GM19099 (cell line): ENCODE results near the gene CTNNBL1.

Experiments used
- POLR2A ChIP-seq: IDR thresholded peaks from 3 replicates; pipeline ENCODE4 v1.6.1; 2011; ENCODE audit warnings: low read depth; ENCODE audit not compliant: insufficient read length; ENCODE audit errors: extremely low read depth

Gene CTNNBL1

DNA sequence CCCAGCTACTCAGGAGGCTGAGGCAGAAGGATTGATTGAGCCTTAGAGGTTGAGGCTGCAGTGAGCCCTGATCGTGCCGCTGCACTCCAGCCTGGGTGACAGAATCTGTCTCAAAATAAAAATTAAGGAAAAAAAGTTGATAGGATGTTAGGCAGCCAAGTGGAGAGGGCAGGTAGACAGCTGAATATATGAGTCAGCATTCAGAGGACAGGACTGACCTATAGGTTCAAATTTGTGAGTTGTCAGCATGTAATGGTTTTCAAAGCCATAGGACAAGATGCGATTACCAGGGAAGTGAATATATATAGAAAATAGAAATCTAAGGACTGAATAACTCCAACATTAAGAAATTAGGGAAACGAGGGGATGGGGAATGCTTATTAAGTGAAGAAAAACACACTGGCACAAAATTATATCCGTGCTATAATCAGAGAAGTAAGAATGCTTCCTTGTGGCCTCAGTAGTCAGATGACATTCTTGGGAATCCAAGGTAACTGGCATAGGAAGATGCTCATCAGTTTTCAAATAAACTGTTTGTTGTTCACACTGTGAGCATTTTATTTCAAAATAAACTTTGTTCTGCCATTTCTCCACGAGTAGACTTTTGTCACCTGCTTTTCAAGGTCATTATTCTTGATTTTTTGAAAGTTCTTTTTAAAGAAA, 145.1 kb downstream of the CTNNBL1 start:
- TF ChIP-seq POLR2A: no peak

DNA sequence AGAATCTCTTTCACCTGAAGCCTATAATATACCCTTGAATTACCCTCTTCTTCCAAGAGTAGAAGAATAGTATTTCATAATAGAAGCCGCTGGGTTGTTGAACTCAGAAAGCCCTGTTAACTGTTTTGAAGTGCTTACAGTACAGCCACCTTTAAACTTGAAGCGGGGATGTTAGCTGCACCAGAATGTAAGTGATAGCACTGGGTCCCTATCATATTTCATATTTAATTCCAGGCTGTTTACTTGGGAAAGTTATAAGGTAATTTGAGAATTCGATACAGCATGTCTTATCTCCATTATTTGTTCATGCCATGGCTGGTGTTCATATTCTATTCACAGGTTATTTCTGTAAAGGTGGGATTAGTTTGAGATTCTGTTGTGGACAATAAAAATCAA, 145.6 kb downstream of the CTNNBL1 start:
- TF ChIP-seq POLR2A: no peak

DNA sequence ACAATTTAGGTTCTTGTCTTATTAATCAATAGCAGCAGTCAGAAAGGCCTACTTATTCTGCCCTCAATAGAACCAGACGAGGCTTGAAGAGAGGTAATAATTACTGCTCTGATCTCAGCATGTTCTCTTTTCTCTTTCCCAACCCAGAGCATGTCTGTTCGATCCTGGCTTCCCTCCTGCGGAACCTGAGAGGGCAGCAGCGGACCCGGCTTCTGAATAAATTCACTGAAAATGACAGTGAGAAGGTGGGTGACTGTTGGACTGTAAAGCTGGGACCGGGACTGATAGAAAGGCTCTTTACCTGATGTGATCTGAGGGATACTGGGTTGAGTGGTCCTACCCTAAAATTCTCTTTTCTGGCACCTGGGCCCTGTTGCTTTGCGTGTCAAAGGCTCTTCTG, 146.1 kb downstream of the CTNNBL1 start:
- no peak for TF ChIP-seq POLR2A

DNA sequence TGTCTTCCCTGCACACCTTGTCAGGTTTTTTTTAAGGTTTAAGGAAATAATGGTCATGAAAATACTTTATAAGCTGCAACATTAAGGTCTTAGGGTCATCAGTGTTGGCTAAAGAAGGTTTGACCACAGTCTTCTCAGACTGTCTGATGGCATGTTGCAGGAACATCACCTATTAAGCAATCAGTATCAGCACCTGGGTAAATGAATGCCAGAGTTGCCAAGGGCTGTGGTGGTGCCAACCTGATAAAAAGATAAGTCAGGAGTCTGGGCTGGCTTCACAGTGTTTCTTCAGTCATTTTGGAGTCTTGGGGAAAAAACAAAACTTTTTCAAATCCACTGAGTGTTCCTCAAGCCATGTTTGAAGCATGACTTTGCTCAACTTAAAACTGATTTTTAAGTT, 147.6 kb downstream of the CTNNBL1 start:
- no peak for TF ChIP-seq POLR2A

DNA sequence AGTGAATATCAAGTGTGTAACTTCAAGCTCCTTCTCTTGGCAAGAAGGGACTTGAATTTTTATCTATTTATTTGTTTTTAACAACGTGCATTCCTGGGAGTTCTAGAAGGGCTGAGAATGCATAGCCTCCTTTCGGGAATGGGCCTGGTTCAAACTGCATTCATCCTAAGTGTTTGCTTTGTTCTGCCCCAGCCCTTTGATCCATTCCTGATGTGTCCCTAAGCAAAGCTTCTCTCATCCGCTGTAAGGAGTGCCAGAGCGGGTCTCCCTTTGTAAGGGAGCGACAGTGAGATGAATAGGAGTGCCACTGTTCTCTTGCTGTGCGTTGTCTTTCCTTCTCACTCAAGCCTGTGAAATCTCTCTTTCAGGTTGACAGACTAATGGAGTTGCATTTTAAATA, 148.1 kb downstream of the CTNNBL1 start:
- no peak for TF ChIP-seq POLR2A

DNA sequence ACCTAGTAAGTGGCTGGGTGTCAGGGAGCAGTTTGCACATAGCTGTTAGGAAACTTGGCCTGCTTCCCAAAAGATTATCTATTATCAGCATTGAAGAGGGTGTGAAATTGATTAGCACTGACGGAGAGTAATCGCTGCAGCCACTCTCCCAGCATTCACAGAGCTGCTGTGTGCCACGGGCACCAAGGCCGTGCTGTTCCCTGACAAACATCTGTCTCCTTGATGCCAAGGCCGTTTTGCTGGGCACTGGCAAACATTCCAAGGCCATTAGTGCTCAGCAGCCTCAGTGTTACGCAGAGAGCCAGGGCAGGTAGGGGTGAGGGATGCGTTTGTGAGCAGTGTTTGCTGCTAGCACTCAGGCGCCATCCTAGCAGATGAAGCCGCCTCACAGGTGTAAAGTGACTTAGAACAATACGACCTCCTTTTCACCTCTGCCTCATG, 151.4 kb downstream of the CTNNBL1 start:
- no peak for TF ChIP-seq POLR2A

DNA sequence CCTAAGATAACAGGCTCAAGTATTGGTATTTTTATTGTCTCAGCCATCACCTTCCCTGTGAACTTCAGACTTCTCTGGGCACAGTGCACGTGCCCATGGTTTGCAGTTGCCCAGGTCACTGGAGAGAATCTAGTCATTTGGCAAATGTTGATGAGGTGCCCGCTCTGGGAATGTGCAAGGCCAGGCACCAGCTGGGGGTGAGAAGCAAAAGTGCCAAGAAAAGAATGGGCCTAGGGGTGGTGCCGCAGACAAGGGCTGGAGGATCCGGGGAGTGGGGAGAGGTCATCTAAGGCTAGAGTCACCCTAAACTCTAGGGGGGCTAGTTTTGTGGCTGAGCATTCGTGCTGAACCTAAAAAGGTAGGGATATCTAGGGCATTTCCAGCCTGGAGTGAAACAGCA, 152.0 kb downstream of the CTNNBL1 start:
- no peak for TF ChIP-seq POLR2A

DNA sequence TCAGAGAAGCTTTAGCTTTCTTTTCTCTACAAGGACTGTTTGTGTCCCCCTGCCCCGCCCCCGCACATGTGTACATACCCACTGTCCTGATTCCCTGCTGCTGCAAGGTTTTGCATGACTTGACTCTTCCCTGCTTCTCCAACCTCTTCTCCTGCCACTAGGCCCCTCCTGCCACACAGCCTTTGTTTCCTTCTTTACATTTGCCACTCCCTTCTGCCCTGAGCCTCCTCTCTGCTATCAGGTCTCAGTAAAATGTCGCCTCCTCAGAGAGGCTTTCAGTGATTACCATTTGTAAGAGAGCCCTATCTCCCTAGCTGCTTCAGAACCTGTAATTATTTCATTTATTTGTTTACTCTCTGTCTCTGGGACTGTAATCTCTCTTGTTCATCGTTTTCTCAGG, 152.7 kb downstream of the CTNNBL1 start:
- no peak for TF ChIP-seq POLR2A

DNA sequence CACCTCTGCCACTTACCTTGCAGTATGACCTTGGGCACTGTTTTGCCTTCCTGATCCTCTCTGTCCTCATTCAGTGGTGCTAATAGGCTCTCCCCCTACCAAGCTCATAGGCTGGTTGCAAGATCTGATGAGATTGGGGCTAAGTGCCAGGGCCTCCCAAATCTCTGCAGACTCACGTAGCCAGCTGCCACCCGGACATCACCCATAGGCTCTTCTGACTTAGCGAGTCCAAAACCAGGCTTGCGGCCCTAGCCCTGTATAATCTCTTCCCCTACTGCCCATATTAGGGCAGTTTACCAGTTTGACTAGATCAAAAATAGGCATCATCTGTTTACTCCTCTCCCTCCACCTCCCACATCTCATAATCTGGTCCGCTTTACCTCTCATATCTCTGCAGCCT, 154.9 kb downstream of the CTNNBL1 start:
- TF ChIP-seq POLR2A: no peak

DNA sequence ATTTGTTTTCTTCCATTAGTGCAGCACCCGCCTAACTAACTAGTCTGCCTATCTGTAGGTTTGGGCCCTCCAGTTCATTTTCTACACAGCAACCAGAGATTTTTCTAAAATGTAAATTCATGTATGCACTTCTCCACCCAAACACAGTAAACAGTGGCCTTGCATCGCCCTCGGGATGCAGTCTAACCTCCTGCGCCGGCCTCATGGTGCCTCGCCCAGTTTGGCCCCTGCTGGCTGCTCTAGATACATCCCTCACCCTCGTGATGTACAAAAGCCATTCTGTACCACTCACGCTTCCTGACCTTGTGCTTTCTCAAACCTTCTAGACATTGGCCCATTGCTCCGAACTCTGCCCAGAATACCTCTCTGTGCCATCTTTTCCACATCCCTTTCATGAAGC, 155.3 kb downstream of the CTNNBL1 start:
- no peak for TF ChIP-seq POLR2A

DNA sequence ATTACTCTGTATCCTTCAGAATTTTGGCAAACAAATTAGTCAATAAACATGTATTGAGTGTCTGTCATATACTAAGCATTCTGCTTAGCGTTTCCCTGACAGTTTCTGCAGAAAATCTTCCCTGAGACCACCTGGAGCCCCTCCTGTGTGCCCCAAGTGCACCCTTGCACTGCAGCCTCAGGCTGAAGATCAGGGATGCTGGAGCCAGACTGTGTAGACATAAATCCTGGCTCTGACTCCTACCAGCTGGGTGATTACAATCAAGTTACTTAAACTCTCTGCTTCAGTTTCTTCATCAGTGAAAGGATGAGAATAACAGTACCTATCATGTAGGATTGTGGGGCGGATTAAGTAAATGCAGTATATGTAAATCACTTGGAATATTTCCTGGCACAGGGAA, 155.7 kb downstream of the CTNNBL1 start:
- no peak for TF ChIP-seq POLR2A

DNA sequence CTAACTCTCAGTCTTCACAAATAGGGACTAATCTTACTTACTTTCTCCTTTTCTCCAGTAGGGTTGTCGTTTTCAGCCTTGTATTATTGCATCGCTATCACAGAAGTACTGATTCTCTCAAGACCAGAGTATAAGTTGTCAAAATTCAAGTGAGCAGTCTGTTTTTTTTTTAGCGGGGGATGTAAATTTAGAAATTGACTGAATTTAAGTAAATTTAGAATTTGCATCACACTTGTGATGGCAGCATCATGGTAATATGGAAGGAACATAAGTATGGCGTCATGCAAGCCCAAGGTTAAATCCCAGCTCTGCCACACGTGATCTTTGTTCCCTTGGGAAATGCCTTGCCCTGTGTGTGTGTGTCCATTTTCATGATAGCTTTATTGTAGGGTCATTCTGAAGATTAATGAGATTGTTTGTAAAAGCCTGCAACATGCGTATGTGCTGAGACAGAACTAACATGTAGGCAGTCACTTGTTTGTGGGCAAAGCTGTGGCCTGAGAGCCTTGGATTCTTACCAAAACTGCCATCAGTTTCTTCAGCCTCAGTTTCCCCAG, 156.3 kb downstream of the CTNNBL1 start:
- TF ChIP-seq POLR2A: no peak

DNA sequence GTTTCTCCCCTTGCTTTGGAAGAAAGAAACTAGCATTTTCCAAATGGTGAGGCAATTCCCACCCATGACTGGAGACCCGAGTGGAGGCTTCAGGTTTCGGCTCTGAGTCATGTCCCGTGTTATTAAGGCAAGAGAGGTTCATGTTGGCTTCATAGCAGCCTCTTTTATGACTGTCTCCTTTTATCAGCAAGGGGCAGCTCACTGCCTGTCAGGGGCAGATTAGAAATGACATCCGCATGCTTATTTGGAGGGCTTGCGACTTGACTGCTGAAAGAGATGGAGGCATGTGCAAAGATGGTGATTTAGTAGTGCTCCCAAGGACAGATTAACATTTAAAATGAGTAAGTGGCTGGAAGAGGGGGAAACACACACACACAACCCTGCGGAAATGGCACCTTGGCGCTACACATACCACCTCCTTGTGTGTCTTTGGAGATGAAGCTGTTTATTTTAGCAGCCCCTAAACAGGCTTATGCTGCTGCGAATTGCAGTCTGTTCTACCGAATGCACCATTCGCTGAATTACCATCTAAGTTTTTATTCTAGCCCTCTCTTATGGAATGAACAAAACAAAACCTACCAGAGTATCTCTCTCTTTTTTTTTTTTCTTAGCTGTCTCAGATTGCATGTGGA, 157.0 kb downstream of the CTNNBL1 start:
- TF ChIP-seq POLR2A: no peak

DNA sequence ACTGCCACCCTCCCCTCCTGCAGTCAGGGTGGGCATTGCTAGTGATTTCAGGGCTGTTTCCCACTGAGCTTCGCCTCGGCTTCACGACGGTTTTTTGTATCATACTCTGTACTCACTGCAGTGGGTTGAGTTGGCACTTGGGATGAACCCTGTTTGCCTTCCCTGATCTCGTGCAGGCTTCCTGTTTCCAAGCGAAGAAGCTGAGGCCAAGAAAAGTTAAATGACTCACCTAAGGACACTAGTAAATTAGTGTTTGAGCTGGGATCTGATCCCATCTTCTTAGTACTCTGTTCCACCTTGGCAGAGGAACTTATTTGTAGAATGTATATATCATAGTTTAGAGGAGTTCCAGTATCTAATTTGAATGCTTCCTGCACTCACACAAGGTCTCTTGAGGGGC, 158.8 kb downstream of the CTNNBL1 start:
- TF ChIP-seq POLR2A: no peak

DNA sequence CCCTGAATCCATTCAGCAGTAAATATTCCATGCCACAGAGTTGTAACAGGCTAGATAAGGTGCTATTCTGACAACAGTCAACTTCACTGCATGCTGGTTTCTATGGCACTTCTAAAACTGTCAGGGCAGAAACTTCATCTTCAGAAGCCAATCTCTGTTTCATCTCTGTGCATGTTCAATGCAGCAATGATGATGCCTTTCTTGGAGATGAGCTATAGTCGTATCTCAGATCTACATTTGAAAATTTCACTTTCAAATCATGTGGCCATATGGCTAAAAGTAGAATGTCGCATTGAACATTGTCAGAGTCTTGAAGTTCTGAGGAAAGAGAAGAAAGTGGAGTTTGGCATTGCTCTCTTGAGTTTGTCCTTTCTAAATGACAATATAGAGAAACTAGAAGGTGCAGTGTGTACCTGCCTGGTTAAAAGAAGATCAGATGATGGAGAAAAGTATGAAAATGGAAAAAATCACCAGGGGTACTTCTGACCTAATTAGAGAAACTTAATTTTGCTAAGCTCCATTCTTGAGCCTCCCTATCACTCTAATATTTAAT, 160.1 kb downstream of the CTNNBL1 start:
- TF ChIP-seq POLR2A: no peak
